Panc1 (cell line): Measurements from ENCODE around the gene TTR. TPM values are rescaled to one million over a fixed set of nuclear protein-coding genes. Genes with fewer than 3 reads are reported as not detected.

Experiments used
- ATAC-seq: fragments of 200-7000 bp; cut with Tn5 transposase; 2 replicates; pipeline ENCODE4 v1.9.1; 2020; ENCODE audit warnings: mild to moderate bottlenecking, moderate library complexity
- Bru-seq: library from RNA; stranded (reverse); fragments of 400-500 nt; gene quantifications from one replicate; lab custom pipeline; 2021; lab: Mats Ljungman, UMichigan
- BruChase-seq, 2 experiments: library from RNA; stranded (reverse); fragments of 400-500 nt; gene quantifications; one replicate each; lab custom pipeline; 2021; lab: Mats Ljungman, UMichigan
- BruUV-seq: library from RNA; stranded (reverse); fragments of 400-500 nt; replicated peaks from 2 replicates; lab custom pipeline; 2021; lab: Mats Ljungman, UMichigan
- CTCF ChIA-PET: fragments of 300-600 bp; sonication (Branson Sonifier 250); formaldehyde crosslinking; loops from one replicate; lab custom pipeline; 2022; ENCODE audit warnings: antibody characterized with exemption; lab: Charles Lee
- POLR2A ChIA-PET: fragments of 300-600 bp; sonication (Branson Sonifier 250); formaldehyde crosslinking; loops from one replicate; lab custom pipeline; 2022; ENCODE audit warnings: antibody characterized with exemption; lab: Charles Lee
- DNase-seq: peaks from one replicate; pipeline ENCODE4 v3.0.0-alpha.2; 2010; ENCODE audit warnings: low read depth, low spot score
- H3K27ac ChIP-seq: 2 replicates; pipeline ENCODE4 v1.5.1; 2011; ENCODE audit warnings: mild to moderate bottlenecking, low read length, inconsistent platforms
- H3K27me3 ChIP-seq: fragments of 200-500 bp; sonication (Bioruptor generic); 2 replicates; pipeline ENCODE4 v1.6.0; 2014; ENCODE audit warnings: low read length, inconsistent platforms; ENCODE audit not compliant: control insufficient read depth, insufficient read depth
- H3K36me3 ChIP-seq: fragments of 200-500 bp; sonication (Bioruptor generic); 2 replicates; pipeline ENCODE4 v1.5.1; 2014; ENCODE audit warnings: inconsistent platforms, mild to moderate bottlenecking, low read length, moderate library complexity; ENCODE audit not compliant: control insufficient read depth, insufficient read depth
- H3K4me1 ChIP-seq: 2 replicates; pipeline ENCODE4 v1.5.1; 2011; ENCODE audit warnings: inconsistent platforms, mild to moderate bottlenecking, low read length, moderate library complexity; ENCODE audit not compliant: control insufficient read depth, insufficient read depth
- H3K4me3 ChIP-seq, 2 experiments: 2 replicates each; pipeline ENCODE4 v1.5.1; 2011 to 2012; ENCODE audit warnings: low read depth in 2 of 2, low read length in 2 of 2, mild to moderate bottlenecking in 2 of 2, inconsistent platforms in 1 of 2, moderate library complexity in 1 of 2
- H3K9me3 ChIP-seq: fragments of 200-500 bp; sonication (Bioruptor generic); 2 replicates; pipeline ENCODE4 v1.5.1; 2014; ENCODE audit warnings: low read depth, mild to moderate bottlenecking, inconsistent platforms, low read length, moderate library complexity; ENCODE audit not compliant: control insufficient read depth, insufficient read depth
- CTCF ChIP-seq: fragments of 450-650 bp; IDR thresholded peaks from 2 replicates; pipeline ENCODE4 v1.5.1; 2017; ENCODE audit warnings: mild to moderate bottlenecking
- POLR2AphosphoS5 ChIP-seq: IDR thresholded peaks from 2 replicates; pipeline ENCODE4 v1.6.1; 2012; ENCODE audit warnings: mild to moderate bottlenecking, low read depth, low read length, moderate library complexity
- REST ChIP-seq, 2 experiments: IDR thresholded peaks; 2 replicates each; pipeline ENCODE4 v1.6.1; 2011 to 2012; ENCODE audit warnings: low read depth in 2 of 2, control low read depth in 1 of 2, low read length in 1 of 2, mild to moderate bottlenecking in 1 of 2, moderate library complexity in 1 of 2; ENCODE audit not compliant: insufficient read depth in 1 of 2
- SIN3A ChIP-seq: IDR thresholded peaks from 2 replicates; pipeline ENCODE4 v1.6.1; 2012; ENCODE audit warnings: low read depth, mild to moderate bottlenecking, low read length, moderate library complexity, borderline replicate concordance; ENCODE audit not compliant: insufficient read depth
- TCF7L2 ChIP-seq: IDR thresholded peaks from 2 replicates; pipeline ENCODE4 v1.6.1; 2011; ENCODE audit warnings: mild to moderate bottlenecking, low read depth, low read length, inconsistent platforms
- in situ Hi-C: cut with HindIII; loops from 2 replicates; pipeline ENCODE4 v1.10.0; 2016; ENCODE audit warnings: low sequenced_read_pairs, low pct_unique_long_range_greater_than_20kb
- intact Hi-C: fragments of 100-400 bp; cut with micrococcal nuclease; formaldehyde crosslinking; loops from one replicate; pipeline ENCODE4 v1.10.0; 2022; ENCODE audit not compliant: unreplicated experiment
- long read RNA-seq: library from polyadenylated mRNA; unstranded; transcript quantifications from one replicate; pipeline ENCODE4 v2.0.0, GENCODE V29; 2021; ENCODE audit not compliant: unreplicated experiment
- polyA plus RNA-seq: library from polyadenylated mRNA; unstranded; fragments of >200 nt; gene quantifications from one replicate; pipeline ENCODE4 v1.2.1, GENCODE V29; 2012; ENCODE audit warnings: missing spikeins; ENCODE audit not compliant: insufficient read length
- total RNA-seq: library from RNA; stranded (reverse); gene quantifications from one replicate; pipeline ENCODE4 v1.2.1, GENCODE V29; 2021; ENCODE audit not compliant: unreplicated experiment

The TTR gene
- total RNA-seq, result 1.0 TPM
- not detected for polyA plus RNA-seq
- percentile 7 among the genes with signal in this experiment for Bru-seq, nascent RNA
- BruChase-seq, experiment 1, labeled RNA remaining after a 2-hour chase, result percentile 2 among the genes with signal in this experiment
- BruChase-seq, experiment 2, labeled RNA remaining after a 6-hour chase, result percentile 5 among the genes with signal in this experiment
- long read RNA-seq, result 0 reads

GRCh38 chr18:31591628-31592027 lies at the start of gene TTR:
TSS of gene TTR (plus strand) at chr18:31591877. CDS start at chr18:31591903, 26 bp downstream.
- Histone ChIP-seq H3K4me3 (no peak within 1 kb of the TSS), H3K27ac (no peak within 1 kb of the TSS), H3K36me3 (no peaks in the 10 kb centered on the region), H3K4me1 (no peaks in the 10 kb centered on the region), H3K9me3 (no peaks in the 10 kb centered on the region), H3K27me3 (no peaks in the 10 kb centered on the region; the same call in 1 of the 2 replicates)
- POLR2A ChIA-PET, result no interaction called here
- no peak for DNase-seq
- no peak for TF ChIP-seq TCF7L2
- TF ChIP-seq POLR2AphosphoS5, result no peak
- TF ChIP-seq REST (IDR thresholded peaks at IDR 0.05; ENCODE audit: insufficient read depth in 1 of 2, low read depth in 2 of 2, low read length in 1 of 2), result no peak
- TF ChIP-seq CTCF, result no peak
- TF ChIP-seq SIN3A, result no peak
- intact Hi-C loops (no loop called here), in situ Hi-C loops (no loop called here)
- BruUV-seq, result no TSS peak
- ATAC-seq, result no peak
- CTCF ChIA-PET, result no interaction called here

GRCh38 chr18:31546476-31546875 lies 45.2 kb upstream of the TTR start:
- CTCF ChIA-PET, result no interaction called here

GRCh38 chr18:31548853-31549252 lies 42.8 kb upstream of the TTR start:
- in situ Hi-C loops, result no loop called here
- POLR2A ChIA-PET, result no interaction called here

More at GRCh38 chr18:31546476-31546875, 45.2 kb upstream of the TTR start:
- POLR2A ChIA-PET, result no interaction called here
- TF ChIP-seq POLR2AphosphoS5 (no peak), TCF7L2 (no peak), SIN3A (no peak)
- Histone ChIP-seq H3K9me3 (no peaks in the 10 kb centered on the region), H3K4me1 (no peaks in the 10 kb centered on the region), H3K4me3 (no peak overlapping the region), H3K27ac (no peak overlapping the region), H3K36me3 (no peaks in the 10 kb centered on the region), H3K27me3 (no peaks in the 10 kb centered on the region)
- no peak for DNase-seq
- ATAC-seq, result no peak
- in situ Hi-C loops (no loop called here), intact Hi-C loops (no loop called here)
- no TSS peak for BruUV-seq

More at GRCh38 chr18:31548853-31549252, 42.8 kb upstream of the TTR start:
- BruUV-seq, result no TSS peak
- intact Hi-C loops, result no loop called here
- Histone ChIP-seq H3K9me3 (no peaks in the 10 kb centered on the region), H3K27ac (no peak overlapping the region), H3K4me3 (no peak overlapping the region), H3K27me3 (no peaks in the 10 kb centered on the region), H3K4me1 (no peaks in the 10 kb centered on the region), H3K36me3 (no peaks in the 10 kb centered on the region)
- DNase-seq (no peak), ATAC-seq (no peak)
- CTCF ChIA-PET, result no interaction called here
- no peak for TF ChIP-seq REST (IDR thresholded peaks at IDR 0.05; ENCODE audit: insufficient read depth in 1 of 2, low read depth in 2 of 2, low read length in 1 of 2)
- TF ChIP-seq CTCF, result no peak
- no peak for TF ChIP-seq TCF7L2
- no peak for TF ChIP-seq SIN3A
- TF ChIP-seq POLR2AphosphoS5, result no peak
